ENCODE data around the gene SLC7A6OS.

SLC7A6OS gene

DNA sequence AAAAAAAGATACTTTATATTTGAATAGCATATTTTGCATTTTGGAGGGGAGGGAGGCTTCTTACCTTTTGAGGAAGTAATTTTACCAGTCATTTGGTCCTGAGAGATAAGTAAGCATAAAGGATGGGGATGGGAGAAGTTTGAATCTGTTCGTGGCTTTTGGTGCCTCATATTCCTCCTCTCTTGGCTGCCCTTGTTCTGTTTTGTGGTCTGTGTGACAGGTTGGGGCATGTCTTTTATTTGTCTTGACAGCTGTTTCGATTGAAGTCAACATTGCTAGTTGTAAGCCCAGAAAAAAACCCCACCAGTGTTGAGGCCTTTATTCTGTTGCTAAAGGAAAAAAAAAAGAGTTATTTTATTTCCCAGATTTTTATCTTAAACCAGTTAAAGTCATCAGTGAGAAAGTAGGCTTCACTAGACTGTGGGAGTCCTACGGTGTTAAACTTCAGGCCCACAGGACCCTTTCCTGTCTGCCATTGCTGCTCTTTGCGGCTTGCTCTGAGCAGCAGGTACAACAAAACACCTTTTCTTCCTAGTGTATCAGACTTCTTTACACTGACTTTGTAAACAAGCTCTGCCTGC lies 35.0 kb downstream of the SLC7A6OS start:
- DNase-seq: no peak

DNA sequence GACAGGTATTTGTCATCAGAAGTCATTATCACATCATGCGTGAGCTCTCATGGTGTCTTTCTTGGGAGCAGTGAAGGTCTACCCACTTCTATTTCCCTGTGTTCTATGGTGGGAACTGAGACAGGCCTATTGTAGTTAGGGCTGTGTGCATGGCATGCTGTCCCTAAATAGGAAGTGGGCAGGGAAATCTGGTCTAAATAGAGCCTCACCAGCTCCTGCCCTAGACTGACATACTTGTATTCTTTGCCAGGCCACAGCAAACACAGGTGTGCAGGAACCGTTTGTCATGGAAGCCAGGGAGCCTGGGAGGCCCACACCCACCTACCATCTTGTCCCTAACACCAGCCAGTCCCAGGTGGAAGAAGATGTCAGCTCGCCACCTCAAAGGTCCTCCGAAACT lies 36.3 kb downstream of the SLC7A6OS start:
- DNase-seq: no peak

DNA sequence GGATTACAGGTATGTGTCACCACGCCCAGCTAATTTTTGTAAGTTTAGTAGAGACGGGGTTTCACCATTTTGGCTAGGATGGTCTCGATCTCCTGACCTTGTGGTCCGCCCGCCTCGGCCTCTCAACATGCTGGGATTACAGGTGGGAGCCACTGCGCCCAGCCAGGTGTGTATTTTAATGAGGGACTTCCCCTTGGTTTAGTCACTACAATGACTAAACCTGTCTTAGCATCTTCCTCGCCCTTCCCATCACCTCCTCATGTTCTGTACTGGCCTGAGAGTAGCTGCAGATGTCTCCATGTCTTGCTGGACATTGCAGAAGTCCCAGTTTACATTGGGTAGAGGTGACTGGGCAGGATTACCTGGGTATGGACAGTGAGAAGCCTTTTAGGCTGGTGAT lies 36.9 kb downstream of the SLC7A6OS start:
- DNase-seq: no peak

DNA sequence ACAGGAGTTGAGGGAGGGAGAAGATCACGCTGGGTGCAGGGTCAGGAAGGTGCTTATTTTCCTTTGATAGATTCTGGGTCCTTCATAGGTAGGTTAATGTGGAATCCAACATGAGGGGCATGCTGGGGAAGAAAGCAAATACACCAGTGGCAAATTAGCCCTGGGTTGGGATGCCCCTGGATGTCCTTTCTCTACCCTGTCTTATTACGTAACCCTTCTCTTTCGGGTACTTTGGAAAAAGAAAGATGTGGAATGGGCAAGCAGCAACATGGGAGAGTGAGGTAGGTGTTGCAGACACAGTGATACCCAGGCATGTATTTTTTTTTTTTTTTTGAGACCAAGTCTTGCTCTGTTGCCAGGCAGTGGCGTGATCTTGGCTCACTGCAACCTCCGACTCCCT lies 37.3 kb downstream of the SLC7A6OS start:
- no peak for DNase-seq

DNA sequence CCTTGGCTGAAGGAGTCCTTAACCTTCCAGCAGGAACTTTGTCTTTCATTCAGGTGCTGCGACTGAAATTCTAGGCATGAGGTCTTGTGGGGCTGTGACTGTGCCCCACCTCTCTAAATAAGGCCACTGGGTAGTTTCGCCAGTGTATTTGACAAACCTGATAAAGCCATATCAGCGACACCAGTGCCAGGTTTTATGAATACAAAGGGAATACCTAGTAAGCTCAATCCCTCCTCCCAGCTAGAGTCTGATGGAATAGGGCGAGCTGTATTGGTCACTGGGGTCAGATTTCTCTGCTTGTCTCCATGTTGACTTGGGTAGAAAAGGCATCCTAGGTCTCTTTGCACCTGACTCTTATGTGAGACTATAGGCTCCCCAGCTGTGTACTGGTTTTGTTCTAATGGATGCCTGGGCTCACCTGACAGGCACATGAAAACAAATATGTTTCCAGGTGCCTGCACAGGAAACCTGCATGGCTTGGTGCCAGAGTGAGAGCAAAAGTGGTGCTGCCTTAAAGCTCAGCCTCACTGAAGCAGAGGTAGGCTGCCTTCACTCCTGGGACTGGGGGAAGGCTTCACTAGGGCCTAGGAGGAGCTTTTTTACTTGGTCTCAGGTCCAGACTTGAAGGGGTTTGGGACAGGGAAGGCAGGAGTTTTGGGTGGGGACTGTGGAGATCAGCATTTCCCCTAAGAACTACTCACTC lies 38.1 kb downstream of the SLC7A6OS start:
- DNase-seq: no peak

DNA sequence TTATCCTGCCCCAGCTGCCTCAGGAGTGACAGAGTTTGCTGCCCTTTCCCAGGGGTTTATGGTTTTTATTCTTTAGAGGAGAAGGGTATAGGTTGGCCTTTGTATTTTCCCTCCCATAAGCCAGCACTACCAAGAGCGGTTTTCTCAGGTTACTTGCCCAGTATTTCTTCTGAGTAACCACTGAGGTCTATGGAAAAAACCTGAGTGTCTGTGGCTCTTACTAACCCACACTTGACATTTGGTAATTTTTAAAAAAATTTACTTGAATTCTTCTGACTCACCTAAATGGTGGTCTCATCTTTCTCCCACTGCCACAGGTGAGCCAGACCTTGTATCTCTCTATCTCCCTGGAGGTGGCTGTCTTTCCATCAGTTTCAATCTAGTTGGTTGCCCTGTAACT lies 40.4 kb downstream of the SLC7A6OS start:
- no peak for DNase-seq

DNA sequence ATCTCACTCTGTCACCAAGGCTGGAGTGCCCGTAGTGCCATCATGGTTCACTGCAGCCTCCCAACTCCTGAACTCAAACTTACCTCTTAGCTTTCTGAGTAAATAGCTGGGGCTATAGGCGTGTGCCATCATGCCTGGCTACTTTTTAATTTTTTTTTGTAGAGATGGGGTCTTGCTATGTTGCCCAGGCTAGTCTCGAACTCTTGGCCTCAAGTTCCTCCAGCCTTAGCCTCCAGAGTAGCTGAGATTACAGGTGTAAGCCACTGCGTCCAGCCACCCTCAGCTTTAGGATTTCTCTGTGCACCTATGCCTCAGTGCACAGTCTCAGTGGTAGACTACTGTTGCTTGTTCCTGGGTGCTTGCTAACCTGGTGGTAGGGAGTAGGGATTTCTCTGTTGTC lies 41.0 kb downstream of the SLC7A6OS start:
- no peak for DNase-seq

DNA sequence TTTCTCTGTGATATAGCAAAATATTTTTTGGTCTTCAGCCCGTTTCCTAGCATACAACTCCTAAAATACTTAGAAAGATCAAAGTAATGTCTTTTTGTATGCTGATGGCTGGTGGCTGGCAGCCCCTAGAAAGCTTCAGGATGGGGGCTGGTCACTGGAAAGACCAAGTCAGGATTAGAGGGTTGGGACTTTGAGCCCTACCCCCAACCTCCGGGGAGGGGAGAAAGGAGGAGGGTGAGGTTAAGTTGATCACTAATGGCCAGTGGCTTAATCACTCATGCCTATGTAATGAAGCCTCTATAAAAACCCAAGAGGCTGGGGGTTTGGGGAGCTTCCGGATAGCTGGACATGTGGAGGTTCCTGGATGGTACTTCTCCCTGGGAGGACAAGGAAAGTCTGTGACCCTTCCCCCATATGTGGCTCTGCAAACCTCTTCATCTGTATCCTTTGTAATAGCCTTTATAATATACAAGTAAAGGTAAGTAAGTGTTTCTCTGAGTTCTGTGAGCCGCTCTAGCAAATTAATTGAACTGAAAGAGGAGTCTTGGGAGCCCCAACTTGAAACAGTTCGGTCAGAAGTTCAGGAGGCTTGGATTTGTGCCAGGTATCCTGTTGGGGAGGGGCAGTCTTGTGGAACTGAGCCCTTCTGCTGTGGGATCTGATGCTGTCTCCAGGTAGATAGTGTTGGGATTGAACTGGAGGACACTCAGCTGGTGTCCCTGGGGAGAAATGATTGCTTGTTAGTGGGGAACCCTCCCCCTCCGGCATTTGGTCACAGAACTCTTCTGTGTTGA lies 42.9 kb downstream of the SLC7A6OS start:
- no peak for DNase-seq

DNA sequence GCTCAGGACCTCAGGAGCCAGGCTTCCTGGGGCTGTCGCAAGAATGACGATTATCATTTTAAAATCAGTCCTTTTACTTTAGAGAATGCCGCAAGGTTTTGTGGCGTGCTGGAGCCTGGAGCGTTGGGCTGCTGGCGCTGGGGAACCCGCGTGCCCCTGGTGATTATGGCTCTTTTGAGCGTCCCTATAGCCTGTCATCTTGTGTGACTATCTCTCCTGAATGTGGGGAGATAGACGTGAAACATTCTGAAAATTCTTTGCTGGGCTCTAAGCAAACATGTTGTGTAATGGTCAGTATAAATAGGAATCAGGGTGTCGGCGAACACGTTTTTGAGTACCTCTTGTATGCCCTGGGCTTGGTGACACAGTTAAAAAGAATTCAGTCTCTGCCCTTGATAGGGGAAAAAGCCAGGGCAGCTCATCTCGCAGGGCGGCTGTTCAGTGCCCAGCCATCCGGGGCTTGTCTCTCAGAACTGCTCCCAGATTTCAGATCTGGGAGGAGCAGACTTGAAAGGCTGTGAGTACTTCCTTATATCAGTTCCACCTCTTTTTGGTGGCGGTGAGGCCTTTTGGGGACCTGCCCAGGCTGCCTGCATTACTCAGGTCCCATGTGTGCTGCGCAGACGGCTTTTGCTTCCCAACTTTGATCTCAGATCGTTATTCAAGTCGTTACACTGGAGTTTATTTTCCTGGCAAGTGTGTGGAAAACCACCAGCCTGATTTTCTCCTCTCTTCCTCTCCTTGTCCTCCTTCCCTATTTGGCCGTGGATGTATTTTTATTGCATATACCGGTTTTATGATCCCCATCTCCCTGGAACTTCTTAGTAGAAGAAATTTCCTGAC lies 45.4 kb downstream of the SLC7A6OS start:
- DNase-seq: no peak

DNA sequence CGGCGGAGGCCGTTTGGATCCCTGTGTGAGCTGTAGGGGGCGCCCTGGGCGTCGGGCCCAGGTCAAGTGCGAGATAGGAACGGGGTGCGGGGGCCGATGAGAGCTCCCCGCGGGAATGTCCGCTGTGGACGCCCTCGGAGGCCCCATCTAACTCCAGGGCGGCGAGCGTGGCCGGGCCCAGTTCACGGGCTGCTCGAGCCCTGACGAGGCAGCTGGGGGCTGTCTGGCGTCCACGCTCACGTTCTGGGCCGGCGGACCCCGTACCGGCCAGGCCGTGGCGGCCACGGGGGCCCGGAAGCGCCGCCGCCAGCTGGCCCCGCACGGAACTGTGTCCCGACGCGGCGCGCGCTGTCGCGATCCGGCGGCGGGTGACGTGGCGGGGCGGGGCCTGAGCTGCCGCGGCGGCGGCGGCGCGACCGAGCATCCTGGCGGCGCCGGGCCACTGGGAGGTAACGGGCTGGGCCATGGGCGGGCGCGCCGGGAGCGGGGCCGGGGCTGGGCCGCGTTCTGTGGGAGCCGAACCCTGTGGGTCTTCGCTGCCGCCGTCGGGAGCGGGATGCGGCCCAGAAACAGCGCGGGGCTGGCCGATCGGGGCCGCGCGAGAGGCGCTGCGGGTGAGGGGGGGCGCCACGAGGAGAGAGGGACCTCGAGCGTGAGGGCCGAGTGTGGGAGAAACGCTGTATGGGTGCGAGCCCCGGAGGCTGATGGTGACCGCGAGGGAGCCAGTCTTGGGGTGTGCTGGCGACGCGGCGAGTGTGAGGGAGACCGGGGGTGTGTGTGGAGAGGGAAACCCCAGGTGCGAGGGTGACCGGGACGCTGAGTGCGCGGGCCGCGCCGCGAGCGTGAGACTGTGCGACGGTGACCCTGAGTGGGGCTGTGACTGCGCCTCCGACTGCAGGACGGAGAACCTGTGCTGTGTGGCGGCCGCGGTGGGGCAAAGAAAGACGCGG lies 46.3 kb downstream of the SLC7A6OS start, which contains the start of gene SLC7A6:
Gene SLC7A6, plus strand, starts transcription at position 399 of the 950 bp plus-strand sequence. CDS start 10,201 bp downstream, outside the sequence.
- DNase-seq: no peak

DNA sequence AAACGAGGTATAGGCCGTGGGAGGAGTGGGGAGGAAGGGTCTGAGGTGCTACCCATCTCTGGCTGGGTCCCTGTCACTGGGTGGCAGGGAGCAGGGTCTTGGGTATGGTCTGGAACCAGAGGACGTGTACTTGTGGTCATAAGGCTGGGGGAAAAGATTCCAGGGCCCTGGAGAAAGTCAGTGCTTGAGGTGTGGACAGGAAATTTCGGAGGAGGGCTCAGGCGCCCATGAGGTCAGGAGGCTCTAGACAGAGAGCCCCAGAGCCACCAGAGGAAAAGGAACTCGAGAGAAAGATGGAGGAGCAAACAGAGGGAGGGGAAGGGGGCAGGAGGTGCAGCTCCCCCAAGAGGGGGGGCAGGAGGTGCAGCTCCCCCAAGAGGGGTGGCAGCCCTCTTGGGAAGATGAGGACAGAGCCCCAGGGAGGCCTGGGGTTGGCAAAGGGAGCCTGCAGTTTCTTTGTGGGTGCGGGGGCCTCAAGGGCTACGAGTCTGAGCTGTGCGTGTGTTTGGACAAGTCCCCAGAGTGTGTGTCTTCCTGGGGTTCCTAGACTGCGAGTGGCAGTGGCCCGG lies 47.1 kb downstream of the SLC7A6OS start:
- no peak for DNase-seq

DNA sequence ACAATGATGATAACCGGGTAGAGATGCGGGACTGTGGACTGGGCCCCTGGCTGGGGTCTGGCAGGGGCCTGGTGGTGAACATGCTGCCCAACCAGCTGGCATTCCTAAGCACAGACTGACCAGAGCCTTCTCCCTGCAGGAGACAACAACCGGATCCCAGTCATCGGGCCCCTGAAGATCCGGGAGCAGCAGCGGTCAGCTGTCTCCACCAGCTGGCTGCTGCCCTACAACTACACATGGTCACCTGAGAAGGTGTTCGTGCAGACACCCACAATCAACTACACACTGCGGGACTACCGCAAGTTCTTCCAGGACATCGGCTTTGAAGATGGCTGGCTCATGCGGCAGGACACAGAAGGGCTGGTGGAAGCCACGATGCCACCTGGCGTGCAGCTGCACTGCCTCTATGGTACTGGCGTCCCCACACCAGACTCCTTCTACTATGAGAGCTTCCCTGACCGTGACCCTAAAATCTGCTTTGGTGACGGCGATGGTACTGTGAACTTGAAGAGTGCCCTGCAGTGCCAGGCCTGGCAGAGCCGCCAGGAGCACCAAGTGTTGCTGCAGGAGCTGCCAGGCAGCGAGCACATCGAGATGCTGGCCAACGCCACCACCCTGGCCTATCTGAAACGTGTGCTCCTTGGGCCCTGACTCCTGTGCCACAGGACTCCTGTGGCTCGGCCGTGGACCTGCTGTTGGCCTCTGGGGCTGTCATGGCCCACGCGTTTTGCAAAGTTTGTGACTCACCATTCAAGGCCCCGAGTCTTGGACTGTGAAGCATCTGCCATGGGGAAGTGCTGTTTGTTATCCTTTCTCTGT lies 51.5 kb downstream of the SLC7A6OS start:
- no peak for DNase-seq

DNA sequence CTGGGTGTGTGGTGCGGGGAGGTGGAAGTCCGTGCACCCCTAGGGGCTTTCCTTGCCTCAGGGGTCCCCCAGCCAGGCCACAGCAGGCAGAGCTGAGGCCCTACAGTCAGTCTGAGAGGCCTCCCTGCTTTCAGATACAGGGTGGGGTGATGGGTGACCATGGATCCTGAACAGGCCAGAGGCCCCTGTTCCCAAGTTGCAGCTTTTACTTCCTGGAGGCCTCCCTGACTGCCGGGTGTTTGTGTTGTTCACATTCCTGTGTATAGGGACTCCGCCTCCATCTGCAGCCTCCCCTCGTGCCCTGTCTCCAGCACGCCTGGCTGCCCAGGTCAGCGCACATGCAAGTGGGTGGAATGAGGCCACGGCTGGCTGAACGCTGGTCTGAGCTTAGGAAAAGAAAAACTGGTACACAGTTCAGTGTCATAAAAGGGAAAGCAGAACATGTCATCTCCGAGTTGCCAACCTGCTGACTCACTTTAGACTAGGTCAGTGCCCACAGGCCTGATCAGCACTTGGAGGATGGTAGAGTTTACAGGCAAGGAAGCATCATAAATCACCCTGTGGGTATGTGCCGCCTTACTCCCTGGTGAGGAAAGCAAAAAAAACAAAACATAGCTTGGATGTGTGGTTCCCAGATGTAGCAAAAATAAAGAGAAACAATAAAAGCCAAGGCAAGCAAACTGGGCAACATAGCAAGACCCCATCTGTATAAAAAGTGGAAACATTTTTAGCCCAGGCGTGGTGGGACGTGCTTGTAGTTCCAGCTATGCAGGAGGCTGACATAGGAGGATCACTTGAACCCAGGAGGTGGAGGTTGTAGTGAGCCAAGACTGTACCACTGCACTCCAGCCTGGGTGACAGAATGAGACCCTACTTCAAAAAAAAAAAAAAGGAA lies 52.6 kb downstream of the SLC7A6OS start:
- no peak for DNase-seq

DNA sequence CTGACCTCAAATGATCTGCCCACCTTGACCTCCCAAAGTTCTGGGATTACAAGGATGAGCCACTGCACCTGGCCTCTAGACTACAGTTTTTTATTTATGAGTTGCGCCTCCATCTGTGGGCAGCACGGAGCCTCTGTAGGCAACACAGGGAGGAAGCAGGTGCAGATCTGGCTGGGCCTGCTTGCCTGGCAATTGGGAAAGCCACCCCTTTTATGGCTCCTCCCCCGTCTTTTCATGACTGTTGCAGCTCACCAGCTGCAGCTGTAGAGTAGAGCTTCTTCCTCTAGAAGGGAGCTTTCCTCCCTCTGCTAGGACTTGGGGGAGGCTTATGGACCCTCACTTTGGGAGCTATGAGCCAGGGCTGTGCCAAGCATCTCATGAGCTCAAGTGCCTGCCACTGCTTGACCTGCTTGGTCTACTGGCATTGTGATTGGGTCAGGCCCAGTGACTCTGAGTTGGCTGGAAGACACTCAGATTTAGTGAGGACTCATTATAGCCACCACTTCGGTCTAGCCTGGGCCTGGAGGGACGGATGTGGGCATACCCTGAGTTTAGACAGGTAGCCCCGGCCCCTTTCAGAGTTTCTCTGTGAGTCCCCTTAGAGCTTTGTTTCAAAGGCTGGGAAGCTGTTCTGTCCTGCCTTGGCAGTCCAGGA lies 53.4 kb downstream of the SLC7A6OS start:
- no peak for DNase-seq

DNA sequence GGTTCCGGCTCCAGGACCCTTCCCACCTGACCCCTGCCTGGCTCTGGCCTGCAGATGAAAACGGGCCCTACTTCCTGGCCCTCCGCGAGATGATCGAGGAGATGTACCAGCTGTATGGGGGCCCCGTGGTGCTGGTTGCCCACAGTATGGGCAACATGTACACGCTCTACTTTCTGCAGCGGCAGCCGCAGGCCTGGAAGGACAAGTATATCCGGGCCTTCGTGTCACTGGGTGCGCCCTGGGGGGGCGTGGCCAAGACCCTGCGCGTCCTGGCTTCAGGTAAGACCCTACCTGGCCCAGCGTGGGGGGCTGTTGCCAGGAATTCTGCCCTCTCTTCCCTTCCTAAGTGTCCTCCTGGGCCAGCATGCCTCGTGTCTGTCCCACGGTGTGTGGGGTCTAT lies 55.0 kb downstream of the SLC7A6OS start:
- no peak for DNase-seq

DNA sequence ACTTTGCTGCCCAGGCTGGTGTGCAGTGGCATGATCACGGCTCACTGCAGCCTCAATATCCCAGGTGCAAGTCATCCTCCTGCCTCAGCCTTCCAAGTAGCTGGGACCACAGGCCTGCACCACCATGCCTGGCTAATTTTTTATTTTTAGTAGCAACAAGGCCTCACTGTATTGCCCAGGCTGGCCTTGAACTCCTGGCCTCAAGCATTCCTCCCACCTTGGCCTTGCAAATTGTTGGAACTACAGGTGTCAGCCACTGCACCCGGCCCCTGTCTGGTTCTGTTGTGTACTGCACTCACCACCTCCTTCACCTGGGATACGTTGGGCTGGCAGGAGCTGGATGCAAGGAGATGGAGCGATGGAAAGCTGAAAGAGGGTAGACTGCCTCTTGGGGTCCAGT lies 57.0 kb downstream of the SLC7A6OS start:
- no peak for DNase-seq

DNA sequence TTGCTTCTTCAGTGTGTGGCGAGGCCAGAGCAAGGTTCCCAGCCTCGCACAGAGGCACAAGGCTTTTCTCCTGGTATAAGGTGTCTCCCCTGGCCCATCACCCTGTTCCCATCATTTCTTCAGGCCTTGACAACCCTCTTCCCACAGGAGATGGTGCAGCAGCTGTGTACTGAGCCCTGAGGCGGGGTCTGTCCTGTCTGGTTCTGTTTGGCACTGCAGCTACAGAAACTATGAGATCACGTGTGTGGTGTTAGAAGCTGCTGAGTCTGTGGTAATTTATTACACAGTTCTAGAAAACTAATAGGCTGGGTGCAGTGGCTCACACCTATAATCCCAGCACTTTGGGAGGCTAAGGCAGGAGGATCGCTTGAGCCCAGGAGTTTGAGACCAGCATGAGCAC lies 58.4 kb downstream of the SLC7A6OS start:
- DNase-seq: no peak

DNA sequence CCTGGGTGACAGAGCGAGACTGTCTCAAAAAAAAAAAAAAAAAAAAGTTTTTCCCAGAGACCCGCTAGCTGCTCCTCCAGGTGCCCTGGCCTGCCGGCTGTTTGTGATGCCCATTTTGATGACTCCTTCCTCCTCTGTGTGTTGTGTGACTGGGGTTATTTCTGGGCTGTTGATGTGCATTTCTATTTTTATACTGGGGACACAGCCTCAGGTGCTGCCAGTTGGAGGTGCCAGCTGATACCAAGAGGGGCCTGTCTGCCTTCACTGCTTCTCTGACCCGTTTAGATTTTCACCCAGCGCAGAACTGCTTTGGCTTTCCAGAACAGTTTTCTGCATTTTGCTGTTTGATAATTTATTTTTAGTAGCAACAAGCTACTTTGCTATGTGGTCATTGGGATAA lies 58.9 kb downstream of the SLC7A6OS start:
- DNase-seq: no peak

DNA sequence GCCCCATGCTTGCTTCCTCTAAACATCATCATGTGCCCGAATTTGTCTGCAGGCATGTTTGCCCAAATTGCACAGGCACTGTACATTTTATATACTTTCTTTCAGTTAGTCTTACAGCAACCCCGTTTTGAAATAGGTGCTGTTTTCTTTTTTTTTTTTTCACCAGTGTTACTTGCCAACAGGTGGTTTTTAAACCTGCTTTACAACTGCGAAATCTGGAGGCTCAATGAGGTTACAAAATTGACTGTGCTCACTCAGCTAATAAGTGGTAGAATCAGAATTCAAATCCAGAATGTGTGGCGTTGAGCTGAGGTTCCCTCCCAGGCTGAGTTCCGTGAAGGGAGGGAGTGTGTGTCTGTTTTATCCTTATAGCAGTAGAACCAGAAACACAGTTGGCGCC lies 59.8 kb downstream of the SLC7A6OS start:
- no peak for DNase-seq
